Measurements from ENCODE around the gene ZFYVE28.

GRCh38 chr4:2285613-2286381 lies 132.6 kb downstream of the ZFYVE28 start:
- no peak for TF ChIP-seq CTCF (IDR thresholded peaks at IDR 0.05)
- TF ChIP-seq POLR2A (IDR thresholded peaks at IDR 0.05), result no peak

Measured in Peyer's patch (tissue), 4 donors.